K562 (cell line): Measurements from ENCODE around the gene WIF1. TPM values are rescaled to one million over a fixed set of nuclear protein-coding genes. Genes with fewer than 3 reads are reported as not detected.

ENCODE experiments used
- ATAC-seq: fragments of 200-7000 bp; cut with Tn5 transposase; 3 replicates; pipeline ENCODE4 v1.9.1; 2020; ENCODE audit warnings: moderate library complexity
- BruUV-seq: library from RNA; stranded (reverse); fragments of 400-500 nt; replicated peaks from 2 replicates; lab custom pipeline; 2021; lab: Mats Ljungman, UMichigan
- CTCF ChIA-PET: fragments of 300-600 bp; formaldehyde crosslinking; extraction: SDS; loops from one replicate; lab custom pipeline; 2021; ENCODE audit warnings: low intra/inter-chr PET ratio; lab: Yijun Ruan, JAX
- POLR2A ChIA-PET: fragments of 300-600, 350-650 bp; sonication (Branson Sonifier 250); formaldehyde crosslinking; extraction: SDS; loops from one replicate; lab custom pipeline; 2021; ENCODE audit warnings: antibody characterized with exemption, inconsistent platforms; lab: Yijun Ruan, JAX
- DNase-seq, 4 experiments: peaks; one replicate each; pipeline versions ENCODE4 v3.0.0 to v3.0.0-alpha.2; 2011 to 2018; ENCODE audit warnings: low spot score in 3 of 4, mixed read lengths in 3 of 4; ENCODE audit errors: extremely low read depth in 1 of 4
- FAIRE-seq: peaks from 2 replicates; lab custom pipeline; 2011; peaks lifted over from hg19 to GRCh38; lab: Jason Lieb, UNC
- H2AFZ ChIP-seq: 2 replicates; pipeline ENCODE4 v1.6.0; 2011; ENCODE audit warnings: low read depth, low read length, control low read depth, inconsistent platforms
- H3K27ac ChIP-seq: fragments of 200-600 bp; 3 replicates; pipeline ENCODE4 v1.8.0; 2011; ENCODE audit warnings: low read depth, mild to moderate bottlenecking, control low read depth, inconsistent platforms, low read length, moderate library complexity, mixed read lengths; ENCODE audit errors: extremely low read depth
- H3K27me3 ChIP-seq, 2 experiments: fragments of 300-600 bp in 1 of 2; 2 replicates in 1 of 2; 3 replicates in 1 of 2; pipeline versions ENCODE4 v1.6.0 to v1.8.0; 2011; ENCODE audit warnings: inconsistent platforms in 2 of 2, low read length in 2 of 2, mild to moderate bottlenecking in 1 of 2, mixed read lengths in 1 of 2, moderate library complexity in 1 of 2; ENCODE audit not compliant: control insufficient read depth in 2 of 2, insufficient read depth in 2 of 2
- H3K36me3 ChIP-seq: fragments of 300-600 bp; 3 replicates; pipeline ENCODE4 v1.8.0; 2011; ENCODE audit warnings: mild to moderate bottlenecking, low read length, inconsistent platforms; ENCODE audit not compliant: control insufficient read depth, insufficient read depth
- H3K4me1 ChIP-seq, 2 experiments: fragments of 200-600 bp in 1 of 2; replicated peaks in 1 of 2; 2 replicates in 1 of 2; 3 replicates in 1 of 2; pipeline versions ENCODE4 v1.5.1 to v1.8.0; 2011; ENCODE audit warnings: inconsistent platforms in 2 of 2, low read length in 2 of 2, mild to moderate bottlenecking in 1 of 2, mixed read lengths in 1 of 2, moderate library complexity in 1 of 2; ENCODE audit not compliant: control insufficient read depth in 2 of 2, insufficient read depth in 2 of 2
- H3K4me2 ChIP-seq: 2 replicates; pipeline ENCODE4 v1.6.1; 2011; ENCODE audit warnings: low read length, control low read depth, inconsistent platforms, mixed read lengths; ENCODE audit not compliant: insufficient read depth
- H3K4me3 ChIP-seq: fragments of 200-600 bp; sonication (generic), shearing (Covaris generic); 2 replicates; pipeline ENCODE4 v1.5.1; 2016; ENCODE audit warnings: control low read depth, inconsistent platforms
- H3K79me2 ChIP-seq: fragments of 200-600 bp; 3 replicates; pipeline ENCODE4 v1.8.0; 2011; ENCODE audit warnings: low read length, inconsistent platforms; ENCODE audit not compliant: control insufficient read depth, insufficient read depth
- H3K9ac ChIP-seq, 2 experiments: 2 replicates each; pipeline versions ENCODE4 v1.6.0 to v1.6.1; 2011; ENCODE audit warnings: low read depth in 2 of 2, low read length in 2 of 2, control low read depth in 1 of 2, inconsistent platforms in 1 of 2, mild to moderate bottlenecking in 1 of 2, mixed read lengths in 1 of 2; ENCODE audit not compliant: insufficient read depth in 1 of 2
- H3K9me1 ChIP-seq: one replicate; pipeline ENCODE4 v1.6.0; 2011; ENCODE audit warnings: inconsistent platforms, mild to moderate bottlenecking, low read length, moderate library complexity; ENCODE audit not compliant: control insufficient read depth, insufficient read depth
- H3K9me3 ChIP-seq: replicated peaks from 2 replicates; pipeline ENCODE4 v1.5.1; 2011; ENCODE audit warnings: low read depth, low read length, inconsistent platforms; ENCODE audit not compliant: control insufficient read depth, insufficient read depth
- H4K20me1 ChIP-seq: replicated peaks from 2 replicates; pipeline ENCODE4 v1.6.1; 2011; ENCODE audit warnings: low read length, inconsistent platforms, mixed read lengths; ENCODE audit not compliant: control insufficient read depth, insufficient read depth
- GATAD2B ChIP-seq: fragments of 450-650 bp; IDR thresholded peaks from 2 replicates; pipeline ENCODE4 v1.6.1; 2017; ENCODE audit warnings: mild to moderate bottlenecking, borderline replicate concordance
- HOXB6 ChIP-seq: fragments of 250-450 bp; sonication (Bioruptor Pico); IDR thresholded peaks from 2 replicates; pipeline ENCODE4 v1.5.1; 2022; ENCODE audit warnings: mild to moderate bottlenecking, borderline replicate concordance
- TAF1 ChIP-seq: IDR thresholded peaks from 2 replicates; pipeline ENCODE4 v1.6.1; 2011; ENCODE audit warnings: mild to moderate bottlenecking, low read length, moderate library complexity; ENCODE audit not compliant: insufficient read depth, control insufficient read depth, severe bottlenecking; ENCODE audit errors: extremely low read depth
- WGBS: fragments of 100-300 bp; shearing (Covaris generic); methylation state at CpG from one replicate; pipeline ENCODE4 v1.1.6; 2016; ENCODE audit warnings: low coverage, mixed read lengths; ENCODE audit not compliant: insufficient coverage; ENCODE audit errors: missing lambda C conversion rate; 5-methylcytosine and 5-hydroxymethylcytosine counted together
- in situ Hi-C: fragments of 300-500 bp; cut with MboI; formaldehyde crosslinking; loops from 4 replicates; pipeline ENCODE4 v1.15.0; 2018; ENCODE audit warnings: inconsistent platforms, mixed read lengths
- intact Hi-C: fragments of 100-400 bp; cut with micrococcal nuclease; formaldehyde crosslinking; loops from 2 replicates; pipeline ENCODE4 v1.14.2; 2022
- polyA plus RNA-seq, 8 experiments: library from polyadenylated mRNA; depleted of rRNA in 4 of 8; stranded (reverse) in 5 of 8; unstranded in 3 of 8; fragments of >200 nt; fragmentation: Nextera tagmentation in 2 of 8; fragmentation: Illumina TruSeq in 1 of 8; extraction: Ambion mirVana in 2 of 8; extraction: Trizol in 1 of 8; gene quantifications; 2 replicates each; pipeline versions ENCODE4 v1.2.1 to v1.2.3, GENCODE V29; 2011 to 2014; ENCODE audit warnings: inconsistent platforms in 1 of 8, missing spikeins in 1 of 8
- total RNA-seq, 7 experiments: library from RNA; depleted of rRNA in 6 of 7; stranded (reverse); fragments of >200 nt in 6 of 7; fragmentation: Illumina TruSeq in 2 of 7; extraction: Trizol in 2 of 7; gene quantifications; 2 replicates each; pipeline versions ENCODE4 v1.2.1 to v1.2.3, GENCODE V29; 2011 to 2021; ENCODE audit warnings: low replicate concordance in 1 of 7
- TF ChIP-seq, protein P1 (sequence below): sonication (generic); formaldehyde crosslinking; IDR thresholded peaks from 2 replicates; pipeline ENCODE4 v1.8.0; 2022; ENCODE audit warnings: mild to moderate bottlenecking, missing genetic modification reagents, borderline replicate concordance
- TF ChIP-seq, protein P2 (sequence below): fragments of 250-450 bp; sonication (Bioruptor Pico); IDR thresholded peaks from 2 replicates; pipeline ENCODE4 v1.8.0; 2022; ENCODE audit warnings: moderate library complexity, mild to moderate bottlenecking, inconsistent platforms

WIF1 gene
- total and polyA plus RNA-seq, 9 of the 15 experiments (the other 6 are each of a cell fraction or from before 2014, with no cell fraction given) = not detected

DNA sequence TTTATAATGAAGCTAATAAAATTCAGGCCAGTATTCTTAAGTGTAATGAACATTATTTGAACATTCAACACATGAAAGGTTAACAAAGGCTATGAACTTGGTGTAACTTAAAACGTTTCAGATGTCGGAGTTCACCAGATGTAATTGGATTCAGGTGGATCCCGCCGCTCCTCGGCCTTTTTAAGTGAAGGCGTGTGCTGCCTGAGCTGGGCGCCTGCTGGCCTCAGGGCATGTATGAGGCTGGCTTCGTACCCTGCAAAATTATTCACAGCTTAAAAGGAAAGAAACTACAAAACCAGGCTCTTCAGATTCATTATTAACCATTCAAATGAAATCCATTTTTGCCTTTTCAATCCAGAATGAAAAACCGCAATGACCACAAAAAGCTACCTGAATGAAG lies 69.9 kb downstream of the WIF1 start:
- ChIA-PET POLR2A (no interaction called here), CTCF (no interaction called here)
- Histone ChIP-seq H4K20me1 (no peaks in the 10 kb centered on the region), H3K4me1 (no peaks in the 10 kb centered on the region), H3K9ac (no peak overlapping the region), H3K27me3 (peaks cover 0 to 11% of the 10 kb centered on the region in 2 experiments; a peak in 4 of 5 replicates), H3K9me3 (no peaks in the 10 kb centered on the region), H3K4me3 (no peak overlapping the region), H2AFZ (no peak overlapping the region), H3K27ac (no peak overlapping the region), H3K9me1 (no peaks in the 10 kb centered on the region), H3K4me2 (no peak overlapping the region), H3K79me2 (no peaks in the 10 kb centered on the region), H3K36me3 (no peaks in the 10 kb centered on the region)
- intact Hi-C loops (no loop called here), in situ Hi-C loops (no loop called here)
- BruUV-seq = no TSS peak
- WGBS = 0% methylated on average over 9 of the region's 9 CpGs
- FAIRE-seq = no peak
- ATAC-seq = no peak
- DNase-seq = no peak
- TF ChIP-seq, protein P1, sequence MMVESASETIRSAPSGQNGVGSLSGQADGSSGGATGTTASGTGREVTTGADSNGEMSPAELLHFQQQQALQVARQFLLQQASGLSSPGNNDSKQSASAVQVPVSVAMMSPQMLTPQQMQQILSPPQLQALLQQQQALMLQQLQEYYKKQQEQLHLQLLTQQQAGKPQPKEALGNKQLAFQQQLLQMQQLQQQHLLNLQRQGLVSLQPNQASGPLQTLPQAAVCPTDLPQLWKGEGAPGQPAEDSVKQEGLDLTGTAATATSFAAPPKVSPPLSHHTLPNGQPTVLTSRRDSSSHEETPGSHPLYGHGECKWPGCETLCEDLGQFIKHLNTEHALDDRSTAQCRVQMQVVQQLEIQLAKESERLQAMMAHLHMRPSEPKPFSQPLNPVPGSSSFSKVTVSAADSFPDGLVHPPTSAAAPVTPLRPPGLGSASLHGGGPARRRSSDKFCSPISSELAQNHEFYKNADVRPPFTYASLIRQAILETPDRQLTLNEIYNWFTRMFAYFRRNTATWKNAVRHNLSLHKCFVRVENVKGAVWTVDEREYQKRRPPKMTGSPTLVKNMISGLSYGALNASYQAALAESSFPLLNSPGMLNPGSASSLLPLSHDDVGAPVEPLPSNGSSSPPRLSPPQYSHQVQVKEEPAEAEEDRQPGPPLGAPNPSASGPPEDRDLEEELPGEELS (CRISPR knock-in tag) = no peak
- no peak for TF ChIP-seq TAF1
- TF ChIP-seq GATAD2B = no peak
- TF ChIP-seq, protein P2, sequence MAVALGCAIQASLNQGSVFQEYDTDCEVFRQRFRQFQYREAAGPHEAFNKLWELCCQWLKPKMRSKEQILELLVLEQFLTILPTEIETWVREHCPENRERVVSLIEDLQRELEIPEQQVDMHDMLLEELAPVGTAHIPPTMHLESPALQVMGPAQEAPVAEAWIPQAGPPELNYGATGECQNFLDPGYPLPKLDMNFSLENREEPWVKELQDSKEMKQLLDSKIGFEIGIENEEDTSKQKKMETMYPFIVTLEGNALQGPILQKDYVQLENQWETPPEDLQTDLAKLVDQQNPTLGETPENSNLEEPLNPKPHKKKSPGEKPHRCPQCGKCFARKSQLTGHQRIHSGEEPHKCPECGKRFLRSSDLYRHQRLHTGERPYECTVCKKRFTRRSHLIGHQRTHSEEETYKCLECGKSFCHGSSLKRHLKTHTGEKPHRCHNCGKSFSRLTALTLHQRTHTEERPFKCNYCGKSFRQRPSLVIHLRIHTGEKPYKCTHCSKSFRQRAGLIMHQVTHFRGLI (CRISPR knock-in tag) = no peak
- TF ChIP-seq HOXB6 (CRISPR knock-in tag) = no peak
